Activated gamma-delta T cell treated with anti-CD3 and anti-CD28 coated beads, Interleukin-2, amount 50 U/mL, for 16 hours (primary cell): Measurements from ENCODE around the gene GAMT.
"Not testable (repeated sequence)": the region's sequence is repeated elsewhere in the genome, so short reads cannot be mapped to it uniquely, and the experiment has no call there.

ENCODE experiments used
- DNase-seq: peaks from one replicate; pipeline ENCODE4 v3.0.0-alpha.2; 2020; ENCODE audit warnings: low read depth

The GAMT gene

DNA sequence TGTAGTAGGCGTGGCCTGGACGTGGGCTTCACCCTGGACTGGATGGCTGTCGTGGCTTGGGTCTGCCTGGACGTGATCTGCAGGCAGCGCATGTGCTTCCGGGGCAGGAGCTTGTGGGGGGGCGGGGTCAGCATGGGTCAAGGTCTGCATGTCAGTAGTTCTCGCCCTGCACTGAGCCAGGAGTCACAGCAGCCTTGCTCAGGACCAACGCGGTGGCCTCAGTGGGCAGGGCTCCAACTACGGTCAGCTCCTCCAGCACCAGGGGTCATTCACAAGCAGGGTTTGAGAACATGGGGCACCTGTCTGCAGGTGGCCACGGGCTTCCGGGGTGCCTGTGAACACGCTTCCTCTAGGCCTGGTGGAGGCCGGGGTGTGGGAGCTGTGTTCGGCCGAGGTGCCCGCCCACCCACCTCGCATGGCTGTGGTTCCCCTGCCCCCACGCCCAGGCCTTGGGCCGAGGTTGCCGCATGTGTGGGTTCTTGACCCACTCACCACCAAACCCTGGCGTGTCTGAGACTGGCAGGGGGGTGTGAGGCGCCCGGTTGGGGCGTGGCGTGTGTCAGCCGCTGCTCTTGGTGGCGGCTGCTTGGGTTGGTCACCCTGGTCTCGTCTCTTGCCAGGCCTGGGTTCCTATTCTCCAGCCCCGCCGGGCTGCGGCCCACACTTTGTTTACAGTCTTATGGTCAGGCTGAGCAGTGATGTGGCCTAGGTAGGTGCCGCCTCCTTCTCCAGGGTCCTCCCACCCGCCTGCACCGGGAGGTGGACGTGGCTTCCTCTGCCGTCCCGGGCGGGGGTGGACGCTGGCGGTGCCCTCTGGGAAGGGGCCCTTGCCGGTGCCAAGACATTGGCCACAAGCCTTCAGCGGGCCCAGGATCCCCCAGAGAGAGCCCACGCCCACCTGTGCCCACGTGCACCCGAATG lies 32.0 kb upstream of the GAMT start:
- no peak for DNase-seq

DNA sequence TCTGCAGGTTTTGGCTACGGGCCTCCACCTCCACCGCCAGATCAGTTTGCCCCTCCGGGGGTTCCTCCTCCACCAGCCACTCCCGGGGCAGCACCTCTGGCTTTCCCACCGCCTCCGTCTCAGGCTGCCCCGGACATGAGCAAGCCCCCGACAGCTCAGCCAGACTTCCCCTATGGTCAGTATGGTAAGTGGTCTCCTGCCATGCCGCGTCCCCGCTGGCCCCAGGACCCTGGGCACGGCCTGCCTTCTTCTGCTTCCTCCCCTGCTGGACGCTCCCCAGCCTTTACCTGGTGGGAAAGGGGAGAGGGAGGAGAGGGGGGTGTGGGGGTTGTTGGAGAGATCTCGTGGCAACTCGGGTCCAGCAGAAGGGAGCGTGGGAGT lies 31.2 kb upstream of the GAMT start:
- no peak for DNase-seq

DNA sequence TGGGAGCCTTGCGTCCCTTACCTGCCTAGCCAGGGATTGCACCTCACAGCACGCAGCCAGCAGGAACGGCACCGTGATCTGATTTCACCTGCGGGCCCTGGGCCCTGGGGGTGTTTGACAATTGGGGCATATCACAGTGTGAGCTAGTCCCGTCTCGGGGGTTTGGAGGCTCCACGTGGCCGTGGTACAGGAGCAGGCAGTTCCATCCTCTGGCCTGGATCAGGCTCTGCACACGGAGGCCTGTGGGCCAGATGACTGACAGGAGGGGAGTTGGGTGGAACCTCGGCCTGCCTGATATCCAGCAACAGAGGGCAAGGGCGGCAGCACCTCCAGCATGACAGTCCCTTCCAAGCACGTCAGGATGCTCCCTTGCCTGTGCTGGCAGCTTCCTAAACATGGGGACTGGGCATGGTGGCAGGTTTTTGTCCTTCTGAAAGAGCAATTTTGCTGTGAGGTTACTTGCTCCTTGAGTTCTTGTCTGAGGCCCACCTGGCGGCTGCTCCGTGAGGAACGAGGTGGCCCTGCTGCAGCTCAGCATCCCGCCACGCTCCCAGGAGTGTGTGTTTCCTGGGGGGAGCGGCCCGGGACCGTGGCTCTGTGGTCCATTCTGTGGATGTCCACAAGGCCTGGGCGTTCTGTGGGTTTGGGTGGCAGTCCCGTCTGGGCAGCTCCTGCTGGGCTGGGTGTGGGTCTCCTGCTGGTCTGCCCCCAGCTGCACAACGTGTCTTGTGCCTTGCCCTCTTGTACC lies 30.6 kb upstream of the GAMT start:
- DNase-seq, result no peak

DNA sequence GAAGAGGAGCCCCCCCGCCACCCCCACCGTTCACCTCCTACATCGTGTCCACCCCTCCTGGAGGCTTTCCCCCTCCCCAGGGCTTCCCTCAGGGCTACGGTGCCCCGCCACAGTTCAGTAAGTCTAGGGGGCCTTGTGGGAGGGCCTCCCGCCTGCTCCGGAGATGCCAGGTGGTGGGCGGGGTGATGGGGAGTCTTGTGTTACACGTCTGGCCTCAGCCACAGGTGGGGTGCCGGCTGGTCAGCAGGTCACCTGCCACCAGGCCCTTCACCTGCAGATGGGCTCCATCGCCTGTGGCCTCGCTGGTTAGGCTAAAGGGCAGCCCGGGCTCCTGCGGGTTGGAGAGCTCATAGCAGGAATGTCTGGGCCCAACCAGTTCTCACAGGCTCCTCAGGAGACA lies 28.9 kb upstream of the GAMT start:
- no peak for DNase-seq

DNA sequence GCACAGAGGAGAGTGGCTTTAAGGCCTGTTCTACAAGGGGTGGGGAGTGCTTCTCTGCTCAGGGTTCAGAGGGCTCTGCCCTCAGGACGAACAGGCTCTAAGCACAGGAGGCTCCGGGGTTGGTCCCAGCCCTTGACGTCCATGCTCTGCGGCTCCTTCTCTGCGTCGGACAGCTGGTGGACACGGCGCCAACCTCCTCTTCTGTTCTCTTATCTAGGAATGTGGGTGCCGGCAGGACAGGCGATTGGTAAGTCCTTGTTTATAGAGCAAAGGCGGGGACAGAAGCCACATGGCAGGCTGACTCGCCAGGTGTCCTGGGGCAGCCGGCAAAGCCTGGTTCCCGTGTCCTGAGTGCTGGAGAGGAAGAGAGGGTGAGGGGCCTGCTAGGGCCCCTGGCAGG lies 28.4 kb upstream of the GAMT start:
- DNase-seq, result no peak

DNA sequence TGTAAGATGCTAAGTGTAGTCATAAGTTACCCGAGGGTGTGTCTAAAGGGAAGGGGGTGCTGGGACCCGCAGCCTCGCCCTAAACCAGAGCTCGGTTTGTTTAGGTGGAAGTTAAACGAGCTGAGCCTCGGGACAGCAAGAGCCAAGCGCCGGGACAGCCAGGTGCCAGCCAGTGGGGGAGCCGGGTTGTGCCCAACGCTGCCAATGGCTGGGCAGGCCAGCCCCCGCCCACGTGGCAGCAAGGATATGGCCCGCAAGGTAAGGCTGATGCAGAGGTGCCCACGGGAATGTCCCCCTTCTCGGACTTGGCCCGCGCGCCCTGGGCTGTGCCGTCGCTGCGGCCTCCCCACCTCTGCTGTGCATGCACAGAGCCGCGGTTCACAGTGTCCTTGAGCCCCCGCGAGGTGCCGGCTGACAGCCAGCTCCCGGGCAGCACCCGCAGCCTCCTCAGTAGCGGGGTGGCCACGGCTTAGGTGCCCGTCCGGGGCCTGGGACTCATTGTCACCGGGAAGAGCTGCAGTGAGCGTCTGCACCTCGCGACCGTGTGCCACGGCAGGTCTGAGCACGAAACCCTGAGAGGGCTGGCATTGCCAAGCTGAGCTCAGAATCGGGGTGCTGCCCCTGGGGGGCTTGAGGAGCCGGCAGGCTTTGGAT lies 27.5 kb upstream of the GAMT start:
- DNase-seq, result no peak

DNA sequence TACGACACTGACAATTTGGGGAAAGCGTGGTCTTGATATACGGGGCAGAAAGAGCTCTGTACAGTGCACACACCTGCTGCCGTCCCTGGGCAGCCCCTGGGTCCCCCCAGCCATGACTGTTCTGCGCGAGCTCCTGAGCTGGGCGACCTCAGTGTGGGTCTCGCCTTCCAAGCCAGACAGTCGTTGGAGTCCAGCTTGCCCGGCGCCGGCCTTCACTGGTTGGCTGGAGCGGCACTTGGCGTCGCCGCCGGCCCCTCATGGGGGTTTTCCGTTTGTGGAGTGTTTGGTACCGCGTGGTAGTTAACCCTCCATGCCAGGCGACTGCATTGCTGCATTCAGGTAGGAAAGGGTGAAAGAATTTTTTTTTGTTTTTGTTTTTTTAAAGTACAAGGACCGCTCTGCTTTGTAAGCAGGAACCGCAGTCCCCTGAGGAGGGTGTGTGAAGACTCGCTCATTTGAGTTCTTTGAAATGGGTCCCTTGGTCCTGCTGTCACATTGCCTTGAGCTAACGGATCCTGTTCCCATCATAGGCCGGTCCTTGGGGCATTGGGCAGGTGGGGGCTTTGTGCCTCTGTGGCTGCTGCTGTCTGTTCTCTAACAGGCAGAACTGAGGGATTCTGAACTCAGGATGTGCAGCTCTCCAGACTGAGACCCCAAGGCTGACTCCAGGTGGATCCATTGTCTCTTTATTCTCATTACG lies 26.0 kb upstream of the GAMT start:
- DNase-seq, result no peak

DNA sequence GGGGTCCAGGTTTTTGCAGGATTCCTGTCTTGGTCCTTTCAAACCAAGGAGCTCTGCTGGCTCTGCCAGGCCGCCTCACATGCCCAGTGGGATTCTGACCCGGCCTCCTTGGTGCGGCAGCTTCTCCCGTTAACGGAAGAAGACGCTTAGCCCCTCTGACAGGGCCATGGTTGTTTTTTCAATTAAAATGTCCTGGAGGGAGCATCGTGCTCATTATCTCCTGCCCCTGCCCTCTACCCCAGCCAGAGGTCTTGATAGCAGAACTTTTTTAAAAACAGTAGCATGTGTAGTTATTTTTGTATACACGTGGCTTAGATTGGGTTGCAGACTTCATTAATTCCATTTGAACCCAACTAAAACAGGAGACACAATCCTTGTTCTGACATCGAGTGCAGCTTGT lies 25.4 kb upstream of the GAMT start:
- no peak for DNase-seq

DNA sequence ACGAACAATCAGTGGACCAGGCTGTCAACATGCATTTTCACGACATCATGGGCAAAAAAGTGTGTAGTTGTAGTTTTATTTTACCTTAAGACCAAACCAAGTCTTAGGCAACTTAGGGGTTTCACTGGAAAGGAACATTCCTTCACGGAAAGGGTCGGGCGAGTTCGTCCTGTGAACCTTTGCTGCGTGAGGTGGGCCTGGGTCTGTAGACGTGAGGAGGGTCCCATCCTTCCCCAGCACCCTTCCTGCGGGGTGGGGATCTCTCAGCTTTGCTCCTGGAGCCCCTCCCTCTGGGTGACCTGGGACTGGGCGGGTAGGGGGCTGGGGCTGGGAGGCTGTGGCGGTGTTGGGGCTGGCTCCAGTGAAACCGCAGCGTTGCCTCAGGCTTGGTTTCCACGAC lies 24.6 kb upstream of the GAMT start:
- DNase-seq, result no peak

DNA sequence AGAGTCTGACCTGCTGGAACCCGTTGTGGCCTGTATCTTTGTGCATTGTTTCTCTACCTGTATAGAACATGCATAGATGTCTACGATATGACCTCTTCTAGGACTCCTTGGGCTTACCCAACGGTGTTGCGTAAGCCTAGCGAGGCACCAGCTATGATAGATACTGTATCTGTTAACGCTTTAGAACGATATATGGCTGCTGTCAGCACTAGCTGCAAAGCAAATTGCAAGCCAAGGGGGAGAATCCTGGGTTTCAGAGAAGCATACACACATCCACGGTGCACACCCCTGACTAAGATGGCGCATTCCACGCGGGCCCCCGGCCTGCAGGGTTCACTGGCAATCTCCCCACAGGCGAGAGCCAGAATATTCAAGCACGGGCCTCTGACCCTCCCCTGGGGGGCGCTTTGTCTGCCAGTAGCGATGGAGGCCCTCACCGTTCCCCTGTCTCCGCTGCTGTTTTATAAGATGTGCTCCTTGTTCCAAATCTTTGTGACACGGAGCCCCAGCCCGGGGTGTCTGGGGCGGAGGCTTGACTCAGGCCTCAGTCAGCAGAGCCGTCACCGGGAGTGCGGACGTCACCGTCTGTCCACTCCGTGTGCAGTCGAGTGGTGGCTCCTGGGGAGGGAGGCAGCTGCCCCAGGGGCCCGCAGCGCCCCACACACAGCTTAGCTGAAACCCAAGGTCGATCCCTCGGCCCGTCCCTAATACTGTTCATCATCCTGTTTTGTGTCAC lies 23.9 kb upstream of the GAMT start:
- DNase-seq, result no peak

DNA sequence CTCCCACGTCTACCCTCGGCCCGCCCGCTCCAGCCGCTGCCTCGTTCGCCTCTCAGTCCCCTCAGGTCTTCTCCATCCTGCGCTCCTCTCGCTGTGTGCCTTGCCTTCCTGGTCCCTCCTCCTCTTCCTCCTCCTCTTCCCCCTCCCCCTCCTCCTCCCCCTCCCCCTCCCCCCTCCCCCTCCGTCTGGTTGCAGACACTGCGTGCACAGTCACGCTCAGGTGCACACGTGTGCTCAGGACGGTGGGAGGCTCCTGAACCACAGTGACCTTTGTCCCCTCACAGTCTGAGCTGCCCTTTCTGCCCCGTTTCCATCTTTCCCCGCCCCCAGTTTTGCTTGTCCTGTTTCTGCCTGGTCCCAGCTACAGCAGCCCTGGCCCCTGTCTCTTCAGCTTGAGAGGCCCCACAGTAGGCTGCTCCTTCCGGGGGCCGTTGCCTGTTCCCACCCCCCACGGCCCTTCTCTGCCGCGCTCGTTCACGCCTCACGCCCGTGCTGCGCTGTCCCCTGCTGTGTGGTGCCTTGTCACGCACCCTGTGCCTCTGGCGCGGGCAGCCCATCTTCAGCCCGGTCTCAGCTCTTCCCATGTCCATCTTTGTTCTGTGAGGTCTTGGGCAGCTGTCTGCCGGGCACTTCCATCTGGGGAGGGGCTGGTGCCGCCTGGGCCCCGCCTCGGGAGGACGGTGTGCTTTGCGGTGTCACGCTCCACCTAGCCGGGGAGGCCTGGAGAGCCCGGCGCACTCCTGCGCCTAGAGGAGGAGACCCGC lies 23.0 kb upstream of the GAMT start:
- no peak for DNase-seq

DNA sequence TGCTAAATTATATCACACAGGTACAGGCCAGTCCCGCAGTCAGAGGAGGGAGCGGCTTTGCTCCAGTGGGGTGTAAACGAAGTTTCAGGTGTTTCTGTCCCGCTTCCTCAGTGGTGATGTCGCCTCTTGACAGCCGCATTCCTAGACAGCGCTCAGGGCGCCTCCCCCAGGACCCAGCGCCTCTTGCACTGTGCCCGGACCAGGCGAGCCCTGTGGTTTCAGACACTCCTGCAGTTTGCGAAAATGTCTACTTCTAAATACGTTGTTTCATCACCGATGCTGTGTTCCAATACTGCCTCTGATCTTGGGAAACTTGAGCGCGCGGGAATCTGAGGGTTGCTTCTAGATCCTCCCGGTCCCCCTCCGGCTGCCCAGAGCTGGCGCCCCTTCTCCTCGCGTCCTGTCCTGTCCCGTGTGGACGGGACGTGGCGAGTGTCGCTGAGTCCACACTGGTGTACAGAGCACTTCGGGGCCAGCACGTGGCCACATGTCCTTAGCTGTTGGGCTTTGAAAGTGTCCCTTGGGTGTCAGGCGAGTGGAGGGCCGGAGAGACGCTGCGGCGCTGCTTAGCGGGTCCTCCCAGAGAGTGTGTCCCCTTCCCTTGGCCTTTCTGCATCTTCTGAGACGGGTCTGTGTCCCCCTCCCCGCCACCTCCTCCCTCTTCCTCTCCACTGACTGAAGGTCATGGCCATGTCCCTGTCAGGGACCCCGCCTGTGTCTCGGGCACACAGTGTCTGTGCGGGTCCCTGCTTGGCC lies 22.3 kb upstream of the GAMT start:
- DNase-seq, result no peak

DNA sequence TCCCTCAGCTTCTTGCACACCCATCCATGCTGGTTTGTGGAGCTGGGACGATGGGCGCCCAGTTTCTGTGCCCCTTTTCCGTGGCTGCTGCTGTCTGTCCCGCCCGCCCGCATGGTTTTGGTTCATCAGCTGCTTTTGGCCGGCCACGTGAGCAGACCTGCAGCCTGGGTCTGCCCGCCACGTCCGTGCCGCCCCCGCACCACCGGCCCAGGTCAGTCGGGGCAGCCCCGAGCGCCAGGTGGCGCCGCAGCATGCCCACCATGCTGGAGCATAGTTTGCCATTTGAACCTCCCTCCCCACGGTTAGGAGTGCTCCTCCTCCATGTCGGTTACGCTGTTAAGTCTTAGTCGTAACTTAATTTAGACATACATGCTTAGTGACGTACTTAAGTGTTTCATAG lies 21.6 kb upstream of the GAMT start:
- no peak for DNase-seq

DNA sequence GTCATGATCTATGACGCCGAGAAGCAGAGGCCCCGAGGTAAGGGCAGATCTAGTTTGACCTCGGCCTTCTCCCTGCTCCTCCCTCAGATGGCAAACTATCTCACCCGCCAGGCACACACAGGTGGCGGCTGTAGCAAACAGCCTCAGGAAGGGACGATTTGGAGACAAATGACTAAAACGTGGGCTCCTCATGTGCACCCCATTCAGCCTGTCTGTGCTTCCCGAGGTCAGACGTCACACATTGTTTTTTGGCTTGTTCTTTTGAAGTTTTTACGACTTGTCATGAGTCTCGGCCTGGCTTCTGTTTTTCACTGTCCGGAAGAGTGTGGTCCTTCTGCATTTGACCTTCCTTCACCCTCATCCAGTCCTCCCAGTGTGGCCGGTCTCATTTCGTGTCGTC lies 21.0 kb upstream of the GAMT start:
- no peak for DNase-seq

DNA sequence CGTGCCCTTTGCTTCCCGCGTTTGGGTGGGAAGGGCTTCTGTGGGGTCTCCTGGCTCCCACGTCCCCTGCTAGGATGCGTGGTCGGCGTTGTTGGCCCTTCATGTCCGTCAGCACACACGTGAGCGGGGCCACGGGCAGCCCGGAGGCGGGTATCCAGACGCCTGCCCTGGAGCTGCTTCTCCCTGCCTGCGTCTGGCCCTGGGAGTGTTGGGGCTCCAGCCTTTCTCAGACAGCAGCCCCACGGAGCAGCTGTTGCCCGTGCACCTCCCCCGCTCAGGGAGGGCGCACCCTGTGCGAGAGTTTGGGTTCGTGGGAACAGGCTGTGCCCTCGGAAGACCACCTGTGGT lies 20.6 kb upstream of the GAMT start:
- DNase-seq, result no peak

DNA sequence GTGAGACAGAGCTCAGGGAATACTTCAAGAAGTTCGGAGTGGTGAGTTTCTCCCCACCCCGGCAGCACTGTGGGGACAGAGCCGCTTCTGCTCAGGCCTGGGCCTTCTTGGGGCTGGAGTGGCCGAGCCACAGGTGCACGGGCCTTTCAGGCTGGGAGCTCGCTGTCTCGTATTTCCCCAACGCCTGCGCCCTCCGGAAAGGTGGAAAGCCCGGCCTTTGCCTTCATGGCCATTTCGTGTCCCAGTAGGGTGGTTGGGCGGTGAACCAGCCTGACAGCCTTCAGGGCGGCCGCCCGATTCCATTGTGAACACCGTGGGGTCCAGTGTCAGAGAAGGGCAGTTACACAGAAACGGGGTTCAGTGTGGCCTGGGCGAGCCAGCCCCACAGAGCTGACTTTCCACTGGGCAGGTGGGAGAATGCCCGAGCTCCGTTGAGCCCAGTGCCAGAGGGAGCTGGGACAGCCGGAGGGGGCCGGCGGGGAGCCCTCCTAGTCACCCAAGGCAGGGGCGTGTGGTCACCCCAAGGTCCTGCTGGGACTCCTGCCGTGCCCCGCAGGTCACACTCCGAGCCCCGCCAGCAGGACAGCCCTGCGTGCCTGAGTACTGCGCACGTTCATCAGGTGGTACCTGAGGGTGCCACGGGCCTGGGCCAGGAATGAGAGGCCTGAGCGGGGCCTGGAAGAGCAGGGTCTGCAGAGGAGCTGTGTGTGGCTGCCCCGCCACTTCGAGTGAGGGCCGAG lies 20.0 kb upstream of the GAMT start:
- DNase-seq, result no peak

DNA sequence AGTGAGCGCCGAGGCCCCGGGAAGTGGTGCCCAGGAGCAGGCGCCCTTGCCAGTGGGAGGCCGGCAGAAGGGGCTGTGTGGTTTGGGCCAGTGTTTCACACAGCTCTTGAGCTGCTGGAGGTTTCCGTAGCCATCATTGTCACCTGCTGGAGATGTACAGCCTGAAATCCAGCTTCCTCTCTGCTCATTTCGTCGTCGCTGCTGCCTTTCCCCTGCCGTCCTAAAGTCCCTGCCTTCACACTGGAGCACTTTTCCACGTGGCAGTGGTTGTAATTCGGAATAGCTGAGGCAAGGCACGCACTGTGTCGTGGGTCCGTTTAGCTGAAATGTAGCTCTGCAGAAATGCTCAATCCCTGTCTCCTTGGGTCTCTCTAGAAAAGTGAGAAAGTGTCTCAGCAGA lies 19.2 kb upstream of the GAMT start:
- DNase-seq, result no peak

DNA sequence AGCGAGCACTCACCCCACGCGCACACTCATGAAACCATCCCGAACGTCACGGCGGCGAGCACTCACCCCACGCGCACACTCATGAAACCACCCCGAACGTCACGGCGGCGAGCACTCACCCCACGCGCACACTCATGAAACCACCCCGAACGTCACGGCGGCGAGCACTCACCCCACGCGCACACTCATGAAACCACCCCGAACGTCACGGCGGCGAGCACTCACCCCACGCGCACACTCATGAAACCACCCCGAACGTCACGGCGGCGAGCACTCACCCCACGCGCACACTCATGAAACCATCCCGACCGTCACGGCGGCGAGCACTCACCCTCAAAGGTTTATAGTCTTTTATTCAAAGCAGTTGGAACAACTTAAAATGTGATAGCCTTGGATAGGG lies 18.7 kb upstream of the GAMT start:
- DNase-seq, result not testable (repeated sequence)

DNA sequence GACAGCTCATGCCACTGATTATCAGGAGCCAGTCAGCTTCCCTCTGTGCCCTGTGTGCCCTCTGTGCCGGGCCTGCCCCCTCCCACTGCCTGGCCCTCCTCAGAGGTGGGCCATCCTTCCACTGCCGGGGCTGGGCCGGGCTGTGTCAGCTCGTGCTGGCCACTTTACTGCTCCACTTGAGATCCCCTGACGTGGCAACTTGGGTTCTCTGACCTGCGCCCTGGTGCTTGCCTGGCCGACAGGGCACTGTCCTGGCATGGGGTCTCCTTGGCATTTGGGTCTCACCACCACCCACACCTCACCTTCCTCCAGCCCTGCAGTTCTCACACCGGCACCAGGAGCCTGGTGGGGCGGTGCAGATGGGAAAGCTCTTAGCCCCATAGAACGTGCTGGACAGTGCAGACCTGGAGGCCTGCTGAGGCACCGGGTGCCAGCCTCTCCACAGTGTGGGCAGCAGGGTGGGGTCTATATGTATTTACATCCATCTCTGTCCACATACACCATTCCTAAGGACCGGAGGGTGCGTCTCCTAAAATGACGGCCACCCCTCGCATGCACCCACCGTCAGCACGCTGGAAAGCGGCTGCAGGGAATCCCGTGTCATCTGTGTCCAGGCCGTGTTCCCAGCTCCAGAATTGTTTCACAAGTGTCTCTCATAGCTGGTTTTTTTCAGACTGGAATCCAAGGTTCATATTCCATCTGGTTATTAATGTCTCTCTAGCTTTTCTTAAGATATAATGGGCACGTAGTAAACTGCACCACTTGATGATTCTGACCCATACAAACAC lies 17.8 kb upstream of the GAMT start:
- no peak for DNase-seq
